Liver (tissue), 9 donors: ENCODE measurements around the gene TUBB6. TPM values are rescaled to one million over a fixed set of nuclear protein-coding genes. Genes with fewer than 3 reads are reported as not detected.

Experiments used
- DNase-seq: peaks from one replicate; pipeline ENCODE4 v3.0.0-alpha.2; 2017; ENCODE audit warnings: low spot score
- H3K27ac ChIP-seq, 2 donors: one replicate each; pipeline ENCODE4 v1.7.0; 2013; ENCODE audit warnings: inconsistent platforms in 2 of 2, low read length in 2 of 2, control low read depth in 1 of 2, low read depth in 1 of 2, mild to moderate bottlenecking in 1 of 2
- H3K27me3 ChIP-seq, 4 donors: one replicate each; pipeline versions ENCODE4 v1.6.1 to v1.7.0; 2013; ENCODE audit warnings: low read length in 3 of 4, inconsistent platforms in 1 of 4, mild to moderate bottlenecking in 1 of 4, moderate library complexity in 1 of 4; ENCODE audit not compliant: control insufficient read depth in 4 of 4, insufficient read depth in 4 of 4
- H3K36me3 ChIP-seq, 4 donors: one replicate each; pipeline versions ENCODE4 v1.6.1 to v1.7.0; 2013; ENCODE audit warnings: low read length in 3 of 4, mild to moderate bottlenecking in 3 of 4, low read depth in 1 of 4, moderate library complexity in 1 of 4; ENCODE audit not compliant: control insufficient read depth in 4 of 4, insufficient read depth in 3 of 4
- H3K4me1 ChIP-seq, 4 donors: one replicate each; pipeline versions ENCODE4 v1.6.1 to v1.7.0; 2013; ENCODE audit warnings: low read length in 3 of 4, mild to moderate bottlenecking in 3 of 4, moderate library complexity in 1 of 4; ENCODE audit not compliant: control insufficient read depth in 4 of 4, insufficient read depth in 4 of 4
- H3K4me3 ChIP-seq, 3 donors: one replicate each; pipeline versions ENCODE4 v1.6.1 to v1.7.0; 2013; ENCODE audit warnings: low read length in 3 of 3, control low read depth in 1 of 3, low read depth in 1 of 3, mild to moderate bottlenecking in 1 of 3
- H3K9ac ChIP-seq, 2 donors: one replicate each; pipeline ENCODE4 v1.7.0; 2013; ENCODE audit warnings: low read length in 2 of 2, mild to moderate bottlenecking in 2 of 2, moderate library complexity in 2 of 2, control low read depth in 1 of 2, low read depth in 1 of 2
- H3K9me3 ChIP-seq, 4 donors: one replicate each; pipeline versions ENCODE4 v1.6.1 to v1.7.0; 2013; ENCODE audit warnings: low read length in 3 of 4; ENCODE audit not compliant: control insufficient read depth in 4 of 4
- ATF3 ChIP-seq: IDR thresholded peaks from 2 replicates; pipeline ENCODE4 v1.6.1; 2016; ENCODE audit warnings: antibody characterized with exemption
- CTCF ChIP-seq: fragments of 150-350 bp; IDR thresholded peaks from 2 replicates; pipeline ENCODE4 v1.5.1; 2017; ENCODE audit warnings: improper control_type of control experiment, low read depth, low read length; ENCODE audit not compliant: missing input control
- EGR1 ChIP-seq, 2 donors: IDR thresholded peaks; 2 replicates each; pipeline ENCODE4 v1.6.1; 2016 to 2018; ENCODE audit warnings: antibody characterized with exemption in 2 of 2, low read depth in 2 of 2
- FOXA1 ChIP-seq: IDR thresholded peaks from 2 replicates; pipeline ENCODE4 v1.6.1; 2016; ENCODE audit warnings: antibody characterized with exemption
- FOXA2 ChIP-seq: IDR thresholded peaks from 2 replicates; pipeline ENCODE4 v1.6.1; 2016; ENCODE audit warnings: antibody characterized with exemption
- HNF4G ChIP-seq: IDR thresholded peaks from 2 replicates; pipeline ENCODE4 v1.6.1; 2016; ENCODE audit warnings: antibody characterized with exemption
- MAX ChIP-seq: IDR thresholded peaks from 2 replicates; pipeline ENCODE4 v1.6.1; 2016; ENCODE audit warnings: antibody characterized with exemption
- REST ChIP-seq: IDR thresholded peaks from 2 replicates; pipeline ENCODE4 v1.6.1; 2016; ENCODE audit warnings: antibody characterized with exemption, mild to moderate bottlenecking
- SP1 ChIP-seq: IDR thresholded peaks from 2 replicates; pipeline ENCODE4 v1.6.1; 2018; ENCODE audit warnings: antibody characterized with exemption, mild to moderate bottlenecking
- TAF1 ChIP-seq: conservative IDR thresholded peaks from 2 replicates; pipeline ENCODE4 v1.6.1; 2016; ENCODE audit warnings: antibody characterized with exemption, mild to moderate bottlenecking
- ZBTB33 ChIP-seq: IDR thresholded peaks from 2 replicates; pipeline ENCODE4 v1.6.1; 2016; ENCODE audit warnings: antibody characterized with exemption
- WGBS: extraction: QIAGEN DNeasy Blood & Tissue Kit; methylation state at CpG from one replicate; pipeline ENCODE4 v1.1.7; 2013; 5-methylcytosine and 5-hydroxymethylcytosine counted together
- polyA plus RNA-seq, 2 donors: library from polyadenylated mRNA; stranded (reverse) in 1 of 2; unstranded in 1 of 2; fragments of 200-250 nt in 1 of 2; fragments of >200 nt in 1 of 2; fragmentation: Nextera tagmentation in 1 of 2; extraction: Ambion mirVana in 1 of 2; gene quantifications; one replicate each; pipeline versions ENCODE4 v1.2.1 to v1.2.3, GENCODE V29; 2013 to 2015
- total RNA-seq, 2 donors: library from RNA; depleted of rRNA; stranded (reverse); fragments of >200 nt; gene quantifications; one replicate each; pipeline ENCODE4 v1.2.3, GENCODE V29; 2014
- donor health status: healthy.
- donor health status: healthy.
- donor health status: healthy.
- donor health status: healthy.
- donor health status: healthy.

Gene TUBB6
- total and polyA plus RNA-seq, 4 donors = 5.5 to 347 (median 17.5) TPM

- TF ChIP-seq ZBTB33 (no peak), EGR1 (IDR thresholded peaks at IDR 0.05; ENCODE audit: low read depth in 2 of 2) (no peak), FOXA2 (no peak), HNF4G (no peak), FOXA1 (no peak), SP1 (no peak)
- no peaks in the 10 kb centered on the region for H3K9me3 ChIP-seq
- no peaks in the 10 kb centered on the region for H3K27me3 ChIP-seq
- no peak overlapping the region for H3K9ac ChIP-seq
- WGBS = 79% methylated on average over 11 of the region's 11 CpGs
- H3K4me3 ChIP-seq = no peak overlapping the region
- DNase-seq = no peak
- H3K4me1 ChIP-seq = no peaks in the 10 kb centered on the region
- peaks cover 9 to 68% (median 54%) of the 10 kb centered on the region in 4 donors for H3K36me3 ChIP-seq
- H3K27ac ChIP-seq = no peak overlapping the region
Observed at GRCh38 chr18:12362473-12363174, 54.6 kb downstream of the TUBB6 start.

- Histone ChIP-seq H3K4me1 (no peaks in the 10 kb centered on the region), H3K36me3 (peaks cover 6 to 56% (median 40%) of the 10 kb centered on the region in 4 donors)
Observed at GRCh38 chr18:12366379-12366778, 58.3 kb downstream of the TUBB6 start.

More at GRCh38 chr18:12366379-12366778, 58.3 kb downstream of the TUBB6 start:
- no peaks in the 10 kb centered on the region for H3K27me3 ChIP-seq
- WGBS = 96% methylated on average over 8 of the region's 8 CpGs
- no peak for DNase-seq
- H3K4me3 ChIP-seq = no peak overlapping the region
- TF ChIP-seq FOXA1 (no peak), FOXA2 (no peak), MAX (no peak), SP1 (no peak), REST (no peak), CTCF (no peak), TAF1 (no peak), ATF3 (no peak), HNF4G (no peak), EGR1 (IDR thresholded peaks at IDR 0.05; ENCODE audit: low read depth in 2 of 2) (no peak)
- H3K9me3 ChIP-seq = no peaks in the 10 kb centered on the region
- H3K9ac ChIP-seq = no peak overlapping the region
- no peak overlapping the region for H3K27ac ChIP-seq
